HEK293 (cell line): ENCODE results near the gene PRKAB1.

Source experiments
- ZBTB7A ChIP-seq: fragments of 450-650 bp; formaldehyde crosslinking; IDR thresholded peaks from 2 replicates; pipeline ENCODE4 v1.5.1; 2016; ENCODE audit warnings: low read depth, missing biosample characterization, missing genetic modification characterization
- TF ChIP-seq, protein P1 (sequence below): fragments of 450-650 bp; formaldehyde crosslinking; IDR thresholded peaks from 2 replicates; pipeline ENCODE4 v1.5.1; 2016; ENCODE audit warnings: missing biosample characterization, missing genetic modification characterization

DNA sequence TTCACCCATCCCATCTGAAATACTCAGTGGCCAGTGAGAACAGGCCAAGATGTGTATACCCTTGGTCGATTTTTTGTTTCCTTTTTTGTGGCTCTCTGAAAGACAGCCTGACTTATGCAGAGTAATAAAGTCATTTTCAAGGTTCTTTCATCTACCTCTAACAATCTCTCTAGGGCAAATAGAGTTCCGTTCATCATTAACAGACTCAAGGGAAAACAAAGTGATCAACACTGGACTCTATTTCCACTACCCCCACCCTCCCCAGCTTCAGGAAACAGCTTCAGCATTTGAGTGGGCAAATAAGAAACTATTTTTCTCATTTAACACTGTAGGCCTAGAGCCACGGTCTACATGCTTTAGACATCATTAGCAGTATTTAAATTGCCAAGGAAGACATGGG is 15.9 kb downstream of the PRKAB1 start:
- TF ChIP-seq, protein P1, sequence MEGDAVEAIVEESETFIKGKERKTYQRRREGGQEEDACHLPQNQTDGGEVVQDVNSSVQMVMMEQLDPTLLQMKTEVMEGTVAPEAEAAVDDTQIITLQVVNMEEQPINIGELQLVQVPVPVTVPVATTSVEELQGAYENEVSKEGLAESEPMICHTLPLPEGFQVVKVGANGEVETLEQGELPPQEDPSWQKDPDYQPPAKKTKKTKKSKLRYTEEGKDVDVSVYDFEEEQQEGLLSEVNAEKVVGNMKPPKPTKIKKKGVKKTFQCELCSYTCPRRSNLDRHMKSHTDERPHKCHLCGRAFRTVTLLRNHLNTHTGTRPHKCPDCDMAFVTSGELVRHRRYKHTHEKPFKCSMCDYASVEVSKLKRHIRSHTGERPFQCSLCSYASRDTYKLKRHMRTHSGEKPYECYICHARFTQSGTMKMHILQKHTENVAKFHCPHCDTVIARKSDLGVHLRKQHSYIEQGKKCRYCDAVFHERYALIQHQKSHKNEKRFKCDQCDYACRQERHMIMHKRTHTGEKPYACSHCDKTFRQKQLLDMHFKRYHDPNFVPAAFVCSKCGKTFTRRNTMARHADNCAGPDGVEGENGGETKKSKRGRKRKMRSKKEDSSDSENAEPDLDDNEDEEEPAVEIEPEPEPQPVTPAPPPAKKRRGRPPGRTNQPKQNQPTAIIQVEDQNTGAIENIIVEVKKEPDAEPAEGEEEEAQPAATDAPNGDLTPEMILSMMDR (tag by site-specific recombination) = no peak
- TF ChIP-seq ZBTB7A (tag by site-specific recombination) = no peak
